Activated CD4-positive, alpha-beta T cell treated with anti-CD3 and anti-CD28 coated beads, Interleukin-2, Interleukin-4, amounts not matched to agents 100 ng/mL and 50 ng/mL, durations not matched to agents 16 hours and 8 hours (primary cell): ENCODE data around the gene GLIS1.

Experiments
- DNase-seq: peaks from one replicate; pipeline ENCODE4 v3.0.0-alpha.2; 2020; ENCODE audit warnings: low spot score

GLIS1 gene

GRCh38 chr1:53736290-53736689 is 2.7 kb downstream of the GLIS1 start:
- DNase-seq, result no peak

- DNase-seq, result no peak
Measured at GRCh38 chr1:53735681-53736080, 3.3 kb downstream of the GLIS1 start.

GRCh38 chr1:53735261-53735660 is 3.7 kb downstream of the GLIS1 start:
- no peak for DNase-seq

- no peak for DNase-seq
Measured at GRCh38 chr1:53734650-53735211, 4.2 kb downstream of the GLIS1 start.

GRCh38 chr1:53733975-53734649 is 4.9 kb downstream of the GLIS1 start:
- DNase-seq, result no peak

- DNase-seq, result no peak
Measured at GRCh38 chr1:53733447-53733931, 5.5 kb downstream of the GLIS1 start.

- no peak for DNase-seq
Measured at GRCh38 chr1:53732912-53733317, 6.0 kb downstream of the GLIS1 start.

- no peak for DNase-seq
Measured at GRCh38 chr1:53732409-53732808, 6.6 kb downstream of the GLIS1 start.

GRCh38 chr1:53731779-53732305 is 7.1 kb downstream of the GLIS1 start:
- DNase-seq, result no peak

GRCh38 chr1:53731043-53731600 is 7.8 kb downstream of the GLIS1 start:
- no peak for DNase-seq

- no peak for DNase-seq
Measured at GRCh38 chr1:53730224-53730865, 8.6 kb downstream of the GLIS1 start.

GRCh38 chr1:53729456-53730223 is 9.3 kb downstream of the GLIS1 start:
- no peak for DNase-seq

GRCh38 chr1:53728702-53729455 is 10.1 kb downstream of the GLIS1 start:
- no peak for DNase-seq

GRCh38 chr1:53728196-53728595 is 10.8 kb downstream of the GLIS1 start:
- no peak for DNase-seq

- no peak for DNase-seq
Measured at GRCh38 chr1:53727461-53728092, 11.4 kb downstream of the GLIS1 start.

- no peak for DNase-seq
Measured at GRCh38 chr1:53726009-53726600, 12.9 kb downstream of the GLIS1 start.

- no peak for DNase-seq
Measured at GRCh38 chr1:53725238-53725689, 13.7 kb downstream of the GLIS1 start.

- DNase-seq, result no peak
Measured at GRCh38 chr1:53722025-53722424, 16.9 kb downstream of the GLIS1 start.

GRCh38 chr1:53721088-53721487 is 17.9 kb downstream of the GLIS1 start:
- DNase-seq, result no peak

- DNase-seq, result no peak
Measured at GRCh38 chr1:53719469-53719868, 19.5 kb downstream of the GLIS1 start.
